Vagina (tissue), 2 donors: ENCODE measurements around the gene PRKCE. TPM values are rescaled to one million over a fixed set of nuclear protein-coding genes. Genes with fewer than 3 reads are reported as not detected.

Experiments used
- DNase-seq, 2 donors: peaks; one replicate each; pipeline ENCODE4 v3.0.0-alpha.2; 2017; ENCODE audit errors: extremely low spot score in 2 of 2
- H3K27ac ChIP-seq: fragments of 200-600 bp; sonication (generic); one replicate; pipeline ENCODE4 v1.5.1; 2019
- H3K27me3 ChIP-seq: fragments of 200-600 bp; sonication (generic); one replicate; pipeline ENCODE4 v1.5.1; 2019
- H3K36me3 ChIP-seq, 2 donors: fragments of 200-600 bp; sonication (generic); one replicate each; pipeline ENCODE4 v1.5.1; 2017 to 2019
- H3K4me1 ChIP-seq: fragments of 200-600 bp; sonication (generic); one replicate; pipeline ENCODE4 v1.5.1; 2019
- H3K4me3 ChIP-seq, 2 donors: fragments of 200-600 bp; sonication (generic); 1 replicate in 1 of 2; 2 replicates in 1 of 2; pipeline ENCODE4 v1.5.1; 2016 to 2019
- H3K9me3 ChIP-seq: fragments of 200-600 bp; sonication (generic); one replicate; pipeline ENCODE4 v1.5.1; 2019
- POLR2A ChIP-seq, 2 donors: fragments of 450-650 bp; IDR thresholded peaks; one replicate each; pipeline ENCODE4 v1.6.1; 2017; ENCODE audit warnings: antibody characterized with exemption in 2 of 2, mild to moderate bottlenecking in 2 of 2, moderate library complexity in 2 of 2
- POLR2AphosphoS5 ChIP-seq, 2 donors: sonication (generic); formaldehyde crosslinking; IDR thresholded peaks; one replicate each; pipeline ENCODE4 v1.9.0; 2017; ENCODE audit warnings: antibody characterized with exemption in 2 of 2, mild to moderate bottlenecking in 2 of 2, low read depth in 1 of 2; ENCODE audit not compliant: insufficient read depth in 1 of 2
- intact Hi-C: fragments of 100-400 bp; cut with DNase I; formaldehyde crosslinking; loops from one replicate; pipeline ENCODE4 v1.15.1; 2023
- total RNA-seq: library from RNA; depleted of rRNA; stranded (reverse); fragments of >200 nt; gene quantifications from one replicate; pipeline ENCODE4 v1.2.3, GENCODE V29; 2016
- TF ChIP-seq, protein P1 (sequence below), 3 experiments: fragments of 450-650 bp in 2 of 3; fragments of 200-600 bp in 1 of 3; sonication (generic) in 1 of 3; IDR thresholded peaks; one replicate each; pipeline ENCODE4 v1.5.1; 2017 to 2019; ENCODE audit warnings: antibody characterized with exemption in 3 of 3, mild to moderate bottlenecking in 2 of 3, moderate library complexity in 2 of 3

PRKCE gene
- total RNA-seq, 1 donor from 2014 or later, result 11.8 TPM

- intact Hi-C loops, result no loop called here
- Histone ChIP-seq H3K27ac (no peak overlapping the region), H3K36me3 (no peaks in the 10 kb centered on the region), H3K9me3 (no peaks in the 10 kb centered on the region), H3K4me1 (peaks cover 8% of the 10 kb centered on the region), H3K4me3 (no peak overlapping the region), H3K27me3 (no peaks in the 10 kb centered on the region)
- DNase-seq, result no peak
- no peak for TF ChIP-seq POLR2A (IDR thresholded peaks at IDR 0.05)
- TF ChIP-seq POLR2AphosphoS5 (IDR thresholded peaks at IDR 0.05; ENCODE audit: insufficient read depth in 1 of 2, low read depth in 1 of 2), result no peak
- TF ChIP-seq, protein P1, sequence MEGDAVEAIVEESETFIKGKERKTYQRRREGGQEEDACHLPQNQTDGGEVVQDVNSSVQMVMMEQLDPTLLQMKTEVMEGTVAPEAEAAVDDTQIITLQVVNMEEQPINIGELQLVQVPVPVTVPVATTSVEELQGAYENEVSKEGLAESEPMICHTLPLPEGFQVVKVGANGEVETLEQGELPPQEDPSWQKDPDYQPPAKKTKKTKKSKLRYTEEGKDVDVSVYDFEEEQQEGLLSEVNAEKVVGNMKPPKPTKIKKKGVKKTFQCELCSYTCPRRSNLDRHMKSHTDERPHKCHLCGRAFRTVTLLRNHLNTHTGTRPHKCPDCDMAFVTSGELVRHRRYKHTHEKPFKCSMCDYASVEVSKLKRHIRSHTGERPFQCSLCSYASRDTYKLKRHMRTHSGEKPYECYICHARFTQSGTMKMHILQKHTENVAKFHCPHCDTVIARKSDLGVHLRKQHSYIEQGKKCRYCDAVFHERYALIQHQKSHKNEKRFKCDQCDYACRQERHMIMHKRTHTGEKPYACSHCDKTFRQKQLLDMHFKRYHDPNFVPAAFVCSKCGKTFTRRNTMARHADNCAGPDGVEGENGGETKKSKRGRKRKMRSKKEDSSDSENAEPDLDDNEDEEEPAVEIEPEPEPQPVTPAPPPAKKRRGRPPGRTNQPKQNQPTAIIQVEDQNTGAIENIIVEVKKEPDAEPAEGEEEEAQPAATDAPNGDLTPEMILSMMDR (IDR thresholded peaks at IDR 0.05), result no peak
Measured at GRCh38 chr2:45869165-45869501, 217.7 kb downstream of the PRKCE start.

DNA sequence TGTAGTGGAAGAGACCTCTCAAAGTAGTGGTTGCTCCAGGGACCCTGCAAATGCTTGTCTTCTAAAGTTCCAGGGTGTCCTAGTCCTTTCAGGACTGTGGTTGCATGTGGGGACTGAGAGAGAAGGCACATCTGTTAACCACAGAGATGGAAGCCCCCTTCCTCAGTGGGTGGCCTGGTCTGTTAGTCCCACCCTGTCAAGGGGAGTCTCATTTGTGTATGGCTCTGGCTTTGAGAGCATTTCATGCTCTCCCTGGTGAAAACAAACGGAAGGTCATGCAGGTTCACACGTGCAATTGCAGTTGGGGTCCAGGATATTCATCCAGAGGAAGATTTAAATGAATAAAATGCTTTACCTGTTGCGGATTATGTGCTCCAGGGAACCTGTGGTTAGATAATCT lies 219.6 kb downstream of the PRKCE start:
- Histone ChIP-seq H3K4me3 (no peak overlapping the region), H3K27ac (no peak overlapping the region), H3K4me1 (peaks cover 15% of the 10 kb centered on the region), H3K27me3 (no peaks in the 10 kb centered on the region), H3K9me3 (no peaks in the 10 kb centered on the region), H3K36me3 (no peaks in the 10 kb centered on the region)
- intact Hi-C loops, result no loop called here
- DNase-seq, result no peak
- TF ChIP-seq POLR2AphosphoS5 (IDR thresholded peaks at IDR 0.05; ENCODE audit: insufficient read depth in 1 of 2, low read depth in 1 of 2) (no peak), POLR2A (IDR thresholded peaks at IDR 0.05) (no peak)
- TF ChIP-seq, protein P1 (IDR thresholded peaks at IDR 0.05), result no peak

DNA sequence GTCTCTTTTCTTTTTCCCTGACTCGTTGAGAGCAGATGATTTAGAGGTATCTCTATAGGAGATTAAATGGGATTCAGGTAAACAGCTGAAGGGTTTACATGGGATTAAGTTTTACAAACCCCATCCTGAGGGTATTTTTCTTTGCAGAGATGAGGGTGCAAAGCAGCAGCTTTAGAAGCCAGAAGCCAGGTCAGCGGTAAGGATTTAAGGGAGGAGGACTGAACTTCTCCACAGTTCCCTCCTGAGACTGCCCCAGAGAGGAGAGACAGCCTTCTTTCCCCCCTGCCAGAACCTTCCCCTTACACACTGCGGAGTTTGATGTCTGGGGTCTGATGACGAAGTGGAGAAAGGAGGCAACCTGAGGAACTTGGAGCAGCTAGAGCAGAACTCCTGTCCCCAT lies 220.1 kb downstream of the PRKCE start:
- no peak for TF ChIP-seq POLR2AphosphoS5 (IDR thresholded peaks at IDR 0.05; ENCODE audit: insufficient read depth in 1 of 2, low read depth in 1 of 2)
- no peak for TF ChIP-seq POLR2A (IDR thresholded peaks at IDR 0.05)
- TF ChIP-seq, protein P1 (IDR thresholded peaks at IDR 0.05), result no peak
- intact Hi-C loops, result no loop called here
- Histone ChIP-seq H3K27ac (no peak overlapping the region), H3K4me1 (peaks cover 15% of the 10 kb centered on the region), H3K9me3 (no peaks in the 10 kb centered on the region), H3K27me3 (no peaks in the 10 kb centered on the region), H3K36me3 (no peaks in the 10 kb centered on the region), H3K4me3 (no peak overlapping the region)
- DNase-seq, result no peak

DNA sequence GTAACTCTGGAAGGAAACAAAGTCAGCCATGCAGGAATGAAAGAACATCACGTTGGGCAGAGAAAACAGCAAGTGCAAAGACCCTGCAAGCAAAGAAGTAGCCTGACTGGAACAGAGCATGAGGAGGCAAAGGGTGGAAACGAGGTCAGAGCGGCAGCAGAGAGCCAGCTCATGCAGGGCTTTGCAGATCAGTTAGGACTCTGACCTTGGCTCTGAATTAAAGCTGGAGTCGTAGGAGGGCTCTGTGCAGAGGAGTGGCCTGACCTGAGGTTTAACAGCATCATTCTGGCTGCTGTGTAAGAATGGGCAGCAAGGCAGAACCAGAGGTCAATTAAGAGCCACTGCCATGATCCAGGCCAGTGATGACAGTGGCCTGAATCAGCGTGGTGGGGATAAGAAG lies 220.7 kb downstream of the PRKCE start:
- no peaks in the 10 kb centered on the region for H3K9me3 ChIP-seq
- no peaks in the 10 kb centered on the region for H3K27me3 ChIP-seq
- intact Hi-C loops, result no loop called here
- H3K36me3 ChIP-seq, result no peaks in the 10 kb centered on the region
- no peak for DNase-seq
- no peak overlapping the region for H3K27ac ChIP-seq
- peaks cover 15% of the 10 kb centered on the region for H3K4me1 ChIP-seq
- TF ChIP-seq, protein P1 (IDR thresholded peaks at IDR 0.05), result no peak
- TF ChIP-seq POLR2AphosphoS5 (IDR thresholded peaks at IDR 0.05; ENCODE audit: insufficient read depth in 1 of 2, low read depth in 1 of 2) (no peak), POLR2A (IDR thresholded peaks at IDR 0.05) (no peak)
- no peak overlapping the region for H3K4me3 ChIP-seq

DNA sequence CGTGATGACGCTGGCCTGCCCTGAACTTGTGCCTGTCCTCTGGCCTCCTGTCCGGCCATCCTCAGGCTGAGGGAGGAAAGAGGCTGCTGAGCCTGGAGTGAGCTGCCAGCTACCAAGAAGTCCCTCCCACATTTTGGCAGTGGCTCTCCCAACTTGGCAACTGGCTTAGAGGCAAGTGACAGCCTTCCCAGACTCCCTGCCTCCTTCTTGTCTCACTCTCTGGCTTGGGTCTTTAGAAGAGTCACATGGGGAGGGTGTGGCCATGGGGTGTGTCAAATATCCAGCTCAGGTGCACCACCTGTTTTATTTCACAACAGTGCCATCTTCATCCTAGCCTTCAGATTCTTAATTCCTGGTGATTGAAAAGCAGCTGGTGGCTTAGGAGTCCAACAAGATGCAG lies 222.9 kb downstream of the PRKCE start:
- no peak overlapping the region for H3K4me3 ChIP-seq
- peaks cover 15% of the 10 kb centered on the region for H3K4me1 ChIP-seq
- H3K27ac ChIP-seq, result peak overlapping the region; percentile 7
- TF ChIP-seq POLR2AphosphoS5 (IDR thresholded peaks at IDR 0.05; ENCODE audit: insufficient read depth in 1 of 2, low read depth in 1 of 2) (peak in 1 of 2 donors; percentile 35), POLR2A (IDR thresholded peaks at IDR 0.05) (no peak)
- TF ChIP-seq, protein P1 (IDR thresholded peaks at IDR 0.05), result no peak
- no peaks in the 10 kb centered on the region for H3K36me3 ChIP-seq
- no peak for DNase-seq
- intact Hi-C loops, result no loop called here
- H3K27me3 ChIP-seq, result no peaks in the 10 kb centered on the region
- H3K9me3 ChIP-seq, result no peaks in the 10 kb centered on the region
